Thoracic aorta (tissue), 2 donors: ENCODE measurements around the gene ZNF740. TPM values are rescaled to one million over a fixed set of nuclear protein-coding genes. Genes with fewer than 3 reads are reported as not detected.

ENCODE experiments used
- ATAC-seq: fragments of 150-250 bp; one replicate; pipeline ENCODE4 v1.8.0; 2017; ENCODE audit warnings: low read depth; ENCODE audit not compliant: insufficient number of reproducible peaks, low FRiP score
- DNase-seq: peaks from one replicate; pipeline ENCODE4 v3.0.0-alpha.2; 2020; ENCODE audit warnings: low spot score
- H3K27ac ChIP-seq, 2 donors: fragments of 200-600 bp; sonication (generic); 1 replicate in 1 of 2; 2 replicates in 1 of 2; pipeline ENCODE4 v1.5.1; 2016; ENCODE audit warnings: mild to moderate bottlenecking in 2 of 2, moderate library complexity in 2 of 2
- H3K27me3 ChIP-seq: fragments of 200-600 bp; sonication (generic); replicated peaks from 2 replicates; pipeline ENCODE4 v1.6.0; 2016; ENCODE audit warnings: mild to moderate bottlenecking; ENCODE audit not compliant: insufficient read depth
- H3K36me3 ChIP-seq: fragments of 200-600 bp; sonication (generic); one replicate; pipeline ENCODE4 v1.5.1; 2016
- H3K4me1 ChIP-seq, 2 donors: fragments of 200-600 bp; sonication (generic); 1 replicate in 1 of 2; 2 replicates in 1 of 2; pipeline versions ENCODE4 v1.5.1 to v1.6.0; 2016; ENCODE audit warnings: low read depth in 2 of 2, mild to moderate bottlenecking in 1 of 2; ENCODE audit not compliant: control insufficient read depth in 1 of 2
- H3K4me3 ChIP-seq: fragments of 200-600 bp; sonication (generic); 2 replicates; pipeline ENCODE4 v1.5.1; 2016; ENCODE audit warnings: mild to moderate bottlenecking
- H3K9me3 ChIP-seq: fragments of 200-600 bp; sonication (generic); 2 replicates; pipeline ENCODE4 v1.5.1; 2016
- total RNA-seq, 2 donors: library from RNA; depleted of rRNA; stranded (reverse); fragments of >200 nt; gene quantifications; one replicate each; pipeline versions ENCODE4 v1.1.0 to v1.2.3, GENCODE V29; 2016
- TF ChIP-seq, protein P1 (sequence below): fragments of 200-600 bp; sonication (generic); IDR thresholded peaks from one replicate; pipeline ENCODE4 v1.5.1; 2019; ENCODE audit warnings: antibody characterized with exemption

ZNF740 gene
- 10 to 100 TPM; 22.2 to 28.4 TPM for total RNA-seq

- DNase-seq (peak; percentile 92), ATAC-seq (peak; percentile 68)
- H3K27ac ChIP-seq = peak within 1 kb of the TSS; percentile 85 to 94
- no peaks in the 10 kb centered on the region for H3K27me3 ChIP-seq
- H3K9me3 ChIP-seq = no peaks in the 10 kb centered on the region
- TF ChIP-seq, protein P1, sequence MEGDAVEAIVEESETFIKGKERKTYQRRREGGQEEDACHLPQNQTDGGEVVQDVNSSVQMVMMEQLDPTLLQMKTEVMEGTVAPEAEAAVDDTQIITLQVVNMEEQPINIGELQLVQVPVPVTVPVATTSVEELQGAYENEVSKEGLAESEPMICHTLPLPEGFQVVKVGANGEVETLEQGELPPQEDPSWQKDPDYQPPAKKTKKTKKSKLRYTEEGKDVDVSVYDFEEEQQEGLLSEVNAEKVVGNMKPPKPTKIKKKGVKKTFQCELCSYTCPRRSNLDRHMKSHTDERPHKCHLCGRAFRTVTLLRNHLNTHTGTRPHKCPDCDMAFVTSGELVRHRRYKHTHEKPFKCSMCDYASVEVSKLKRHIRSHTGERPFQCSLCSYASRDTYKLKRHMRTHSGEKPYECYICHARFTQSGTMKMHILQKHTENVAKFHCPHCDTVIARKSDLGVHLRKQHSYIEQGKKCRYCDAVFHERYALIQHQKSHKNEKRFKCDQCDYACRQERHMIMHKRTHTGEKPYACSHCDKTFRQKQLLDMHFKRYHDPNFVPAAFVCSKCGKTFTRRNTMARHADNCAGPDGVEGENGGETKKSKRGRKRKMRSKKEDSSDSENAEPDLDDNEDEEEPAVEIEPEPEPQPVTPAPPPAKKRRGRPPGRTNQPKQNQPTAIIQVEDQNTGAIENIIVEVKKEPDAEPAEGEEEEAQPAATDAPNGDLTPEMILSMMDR = no peak
- peaks cover 11% of the 10 kb centered on the region for H3K36me3 ChIP-seq
- peak within 1 kb of the TSS; percentile 87 for H3K4me3 ChIP-seq
- H3K4me1 ChIP-seq = peaks cover 33 to 55% of the 10 kb centered on the region in 2 donors
These were observed at the start of gene ZNF740, which contains the start of gene CSAD for GRCh38 chr12:53180220-53180930. Gene ZNF740, plus strand, starts transcription at chr12:53180722. Its CDS starts 1,262 bp downstream, at chr12:53181984. Gene CSAD, minus strand, starts transcription at chr12:53180925. Its CDS starts 7,455 bp downstream, at chr12:53173470.

GRCh38 chr12:53131844-53132243, 48.7 kb upstream of the ZNF740 start:
- Histone ChIP-seq H3K4me1 (peaks cover 0 to 8% of the 10 kb centered on the region in 2 donors), H3K27me3 (no peaks in the 10 kb centered on the region), H3K27ac (no peak overlapping the region), H3K9me3 (peaks cover 6% of the 10 kb centered on the region), H3K36me3 (no peaks in the 10 kb centered on the region), H3K4me3 (no peak overlapping the region)
- no peak for ATAC-seq
- DNase-seq = no peak
- TF ChIP-seq, protein P1 = no peak

- Histone ChIP-seq H3K4me3 (no peak overlapping the region), H3K9me3 (peaks cover 7% of the 10 kb centered on the region), H3K27ac (no peak overlapping the region), H3K27me3 (no peaks in the 10 kb centered on the region), H3K4me1 (peaks cover 0 to 8% of the 10 kb centered on the region in 2 donors), H3K36me3 (no peaks in the 10 kb centered on the region)
- ATAC-seq (no peak), DNase-seq (no peak)
- TF ChIP-seq, protein P1 = no peak
These were observed 46.8 kb upstream of the ZNF740 start for GRCh38 chr12:53133722-53134121.

GRCh38 chr12:53143355-53143754, 37.2 kb upstream of the ZNF740 start:
- Histone ChIP-seq H3K4me1 (peaks cover 0 to under 1% of the 10 kb centered on the region in 2 donors), H3K9me3 (no peaks in the 10 kb centered on the region), H3K36me3 (no peaks in the 10 kb centered on the region), H3K4me3 (no peak overlapping the region), H3K27me3 (no peaks in the 10 kb centered on the region), H3K27ac (no peak overlapping the region)
- no peak for DNase-seq
- ATAC-seq = no peak
- TF ChIP-seq, protein P1 = no peak

- DNase-seq (no peak), ATAC-seq (no peak)
- no peaks in the 10 kb centered on the region for H3K9me3 ChIP-seq
- TF ChIP-seq, protein P1 = no peak
- no peaks in the 10 kb centered on the region for H3K27me3 ChIP-seq
- H3K4me1 ChIP-seq = peaks cover 6 to 15% of the 10 kb centered on the region in 2 donors
- H3K36me3 ChIP-seq = no peaks in the 10 kb centered on the region
- H3K4me3 ChIP-seq = no peak overlapping the region
- no peak overlapping the region for H3K27ac ChIP-seq
These were observed 34.9 kb upstream of the ZNF740 start for GRCh38 chr12:53145383-53146260.
